ENCODE data around the gene PPP2R3A.
"Not testable (repeated sequence)": the region's sequence is repeated elsewhere in the genome, so short reads cannot be mapped to it uniquely, and the experiment has no call there.

The PPP2R3A gene

DNA sequence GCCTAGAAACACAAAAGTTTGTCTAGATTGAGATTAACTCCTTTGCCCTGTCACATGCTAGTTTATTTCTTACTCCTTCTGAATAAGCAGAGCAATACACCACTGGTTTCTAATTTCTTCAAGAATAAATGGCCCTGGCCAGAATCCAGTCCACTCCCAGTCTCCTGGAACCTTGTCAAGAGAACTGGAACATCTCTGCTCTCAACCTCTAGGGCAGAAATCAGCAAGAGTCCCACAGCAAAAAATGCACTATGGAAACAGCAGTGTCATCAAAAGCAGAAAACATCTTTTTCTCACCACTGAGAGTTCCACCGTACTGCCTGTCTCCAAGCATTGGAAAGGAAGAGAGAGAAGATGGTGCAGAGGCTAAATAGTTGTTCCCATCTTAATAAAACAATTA lies 35.9 kb upstream of the PPP2R3A start:
- TF ChIP-seq TAF1 (IDR thresholded peaks at IDR 0.05; ENCODE audit: borderline replicate concordance, low read depth, low read length): no peak
- no peak for TF ChIP-seq POLR2A (IDR thresholded peaks at IDR 0.05; ENCODE audit: low read depth, low read length)
- no peak for TF ChIP-seq POLR2AphosphoS5 (IDR thresholded peaks at IDR 0.05; ENCODE audit: low read depth, low read length)
- FAIRE-seq (no peak), DNase-seq (ENCODE audit: insufficient read length) (no peak)

DNA sequence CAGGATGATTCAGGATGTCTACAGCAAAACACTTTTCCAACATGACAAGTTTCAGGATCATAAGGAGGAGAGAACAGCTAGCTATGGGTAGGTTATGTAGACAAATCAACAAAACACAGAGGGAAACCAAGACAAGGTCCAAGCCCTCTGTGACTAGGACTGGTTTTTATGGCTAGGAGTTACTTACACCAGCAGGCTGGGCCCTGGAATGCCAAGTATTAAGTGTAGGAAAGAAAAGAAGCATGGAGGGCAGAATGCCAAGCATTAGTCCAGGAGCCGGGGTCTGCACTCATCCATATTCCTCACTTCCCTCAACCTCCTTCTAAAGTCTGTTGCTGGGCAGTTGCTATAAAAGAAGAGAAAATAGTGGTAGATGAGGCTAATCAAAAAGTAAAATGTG lies 35.3 kb upstream of the PPP2R3A start:
- FAIRE-seq (no peak), DNase-seq (ENCODE audit: insufficient read length) (no peak)
- TF ChIP-seq TAF1 (IDR thresholded peaks at IDR 0.05; ENCODE audit: borderline replicate concordance, low read depth, low read length) (no peak), POLR2A (IDR thresholded peaks at IDR 0.05; ENCODE audit: low read depth, low read length) (no peak)

DNA sequence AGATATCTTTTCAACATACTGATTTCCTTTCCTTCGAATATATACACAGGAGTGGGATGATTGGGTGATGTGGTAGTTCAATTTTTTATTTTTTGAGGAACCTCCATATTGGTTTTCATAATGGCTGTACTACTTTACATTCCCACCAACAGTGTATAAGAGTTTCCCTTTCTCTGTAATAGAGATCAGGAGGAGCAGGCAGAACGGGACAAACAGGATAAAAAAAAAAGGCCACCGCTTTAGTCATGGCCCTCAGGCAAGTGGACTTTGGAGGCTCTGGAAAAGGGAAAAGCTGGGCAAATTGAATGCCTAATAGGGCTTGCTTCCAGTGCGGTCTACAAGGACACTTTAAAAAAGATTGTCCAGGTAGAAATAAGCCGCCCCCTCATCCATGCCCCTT lies 30.4 kb upstream of the PPP2R3A start:
- not testable (repeated sequence) for FAIRE-seq; DNase-seq (ENCODE audit: insufficient read length)

DNA sequence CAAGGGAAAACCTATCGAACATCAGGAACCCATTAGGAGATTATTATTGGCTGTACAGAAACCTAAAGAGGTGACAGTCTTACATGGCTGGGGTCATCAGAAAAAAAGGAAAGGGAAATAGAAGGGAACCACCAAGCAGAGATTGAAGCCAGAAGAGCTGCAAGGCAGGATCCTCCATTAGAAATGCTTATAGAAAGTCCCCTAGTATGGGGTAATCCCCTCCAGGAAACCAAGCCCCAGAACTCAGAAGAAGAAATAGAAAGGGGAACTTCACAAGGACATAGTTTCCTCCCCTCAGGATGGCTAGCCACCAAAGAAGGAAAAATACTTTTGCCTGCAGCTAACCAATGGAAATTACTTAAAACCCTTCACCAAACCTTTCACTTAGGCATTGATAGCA lies 27.8 kb upstream of the PPP2R3A start:
- not testable (repeated sequence) for FAIRE-seq; DNase-seq (ENCODE audit: insufficient read length)

DNA sequence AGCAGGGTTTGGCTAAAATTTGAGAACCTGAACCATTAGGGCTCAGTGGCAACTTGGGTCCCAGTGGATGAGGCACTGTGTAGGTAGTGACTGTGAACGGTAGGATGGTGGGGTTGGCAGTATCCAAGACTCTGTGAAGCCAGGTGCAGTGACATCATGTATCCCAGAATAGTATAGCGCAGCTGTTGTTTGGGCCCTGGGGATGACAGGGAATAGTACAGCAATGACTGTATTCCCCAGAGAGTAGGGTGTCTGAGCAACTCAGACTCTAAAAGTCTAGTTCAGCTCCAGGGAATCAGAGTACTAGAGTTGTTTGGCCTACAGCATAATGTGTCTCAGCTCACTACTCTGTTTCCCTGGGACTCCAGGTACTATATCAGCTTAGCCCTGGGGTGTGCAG lies 20.7 kb upstream of the PPP2R3A start:
- FAIRE-seq: no peak

DNA sequence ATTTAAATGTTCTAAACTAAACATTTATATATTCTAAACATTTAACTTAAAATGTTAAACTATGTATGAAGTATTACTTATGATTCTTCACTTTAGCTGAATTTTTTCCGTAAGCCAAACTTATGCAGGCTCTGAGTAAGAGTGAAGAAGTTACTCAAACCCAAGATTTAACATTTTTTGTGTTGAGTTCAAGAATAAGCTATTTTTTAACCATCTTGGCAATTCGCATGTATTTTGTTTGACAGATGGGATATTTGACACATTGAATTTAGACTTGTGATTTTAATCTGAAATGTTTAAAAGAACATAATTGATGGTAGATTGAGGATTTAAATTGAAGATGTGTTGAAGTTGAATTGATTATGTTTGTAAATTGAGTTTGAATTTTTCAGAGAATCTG lies 14.6 kb upstream of the PPP2R3A start:
- FAIRE-seq: no peak
- no peak for TF ChIP-seq POLR2AphosphoS5 (IDR thresholded peaks at IDR 0.05; ENCODE audit: low read depth, low read length)
- TF ChIP-seq POLR2A (IDR thresholded peaks at IDR 0.05; ENCODE audit: low read depth, low read length): no peak
- no peak for TF ChIP-seq TAF1 (IDR thresholded peaks at IDR 0.05; ENCODE audit: borderline replicate concordance, low read depth, low read length)
- no peak for DNase-seq (ENCODE audit: insufficient read length)

More for the DNA sequence above, 20.7 kb upstream of the PPP2R3A start:
- no peak for TF ChIP-seq POLR2AphosphoS5 (IDR thresholded peaks at IDR 0.05; ENCODE audit: low read depth, low read length)
- no peak for DNase-seq (ENCODE audit: insufficient read length)

DNA sequence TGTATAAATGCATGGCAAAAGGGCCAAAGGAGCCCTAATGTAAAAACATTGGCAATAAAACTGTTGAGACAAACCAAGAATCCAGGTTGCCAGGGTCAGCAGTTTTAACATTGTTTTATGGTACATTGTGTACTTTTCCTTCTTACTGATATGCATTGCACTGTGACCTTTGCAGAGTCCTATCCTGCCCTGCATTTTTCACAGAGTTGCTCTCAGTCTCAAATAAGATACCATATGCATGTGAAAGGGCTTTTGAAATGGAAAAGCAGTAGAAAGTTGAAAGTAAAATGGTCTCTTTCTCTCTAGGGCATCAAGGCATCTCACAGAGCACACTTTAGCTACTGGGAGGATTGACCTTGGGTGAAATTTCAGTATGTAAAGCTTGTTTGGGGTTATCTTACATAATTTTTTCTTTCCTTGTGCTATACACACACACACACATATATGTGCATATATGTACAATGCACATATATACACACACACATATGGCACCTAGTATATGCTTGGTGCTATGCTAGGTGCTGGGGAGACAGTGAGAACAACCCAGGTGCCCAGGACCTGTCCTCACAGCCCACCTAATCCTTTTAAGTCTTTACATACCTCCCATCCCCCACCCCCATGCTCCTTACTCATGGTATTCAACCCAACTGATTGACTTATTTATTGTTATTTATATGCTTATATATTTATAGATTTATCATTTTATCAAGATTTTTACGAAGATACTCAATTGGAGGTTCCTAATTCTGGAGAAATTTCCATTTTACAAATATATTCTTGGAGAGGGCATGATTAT lies 1.2 kb upstream of the PPP2R3A start:
- no peak for FAIRE-seq
- no peak for DNase-seq (ENCODE audit: insufficient read length)
- TF ChIP-seq POLR2AphosphoS5 (IDR thresholded peaks at IDR 0.05; ENCODE audit: low read depth, low read length): no peak
- TF ChIP-seq POLR2A (IDR thresholded peaks at IDR 0.05; ENCODE audit: low read depth, low read length): no peak
- TF ChIP-seq TAF1 (IDR thresholded peaks at IDR 0.05; ENCODE audit: borderline replicate concordance, low read depth, low read length): no peak

DNA sequence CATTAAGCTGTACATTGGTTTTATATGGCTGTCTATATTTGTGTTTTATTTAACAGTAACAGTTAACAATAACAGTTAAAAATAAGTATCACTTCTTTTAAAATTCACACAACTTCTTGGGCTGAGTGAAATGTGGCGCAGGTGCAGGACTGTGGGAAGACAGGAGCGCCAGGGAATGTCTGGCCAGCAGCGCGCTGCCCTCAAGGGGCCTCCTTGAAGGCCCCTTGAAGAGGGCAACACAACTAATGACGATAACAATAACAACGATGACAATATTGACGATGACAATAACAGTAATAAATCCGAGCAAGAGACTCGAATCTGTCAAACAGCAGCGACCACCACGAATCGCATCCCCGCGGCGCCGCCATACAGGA lies 411 bp upstream of the PPP2R3A start:
- no peak for FAIRE-seq
- no peak for DNase-seq (ENCODE audit: insufficient read length)
- TF ChIP-seq TAF1 (IDR thresholded peaks at IDR 0.05; ENCODE audit: borderline replicate concordance, low read depth, low read length) (no peak), POLR2A (IDR thresholded peaks at IDR 0.05; ENCODE audit: low read depth, low read length) (no peak), POLR2AphosphoS5 (IDR thresholded peaks at IDR 0.05; ENCODE audit: low read depth, low read length) (no peak)

DNA sequence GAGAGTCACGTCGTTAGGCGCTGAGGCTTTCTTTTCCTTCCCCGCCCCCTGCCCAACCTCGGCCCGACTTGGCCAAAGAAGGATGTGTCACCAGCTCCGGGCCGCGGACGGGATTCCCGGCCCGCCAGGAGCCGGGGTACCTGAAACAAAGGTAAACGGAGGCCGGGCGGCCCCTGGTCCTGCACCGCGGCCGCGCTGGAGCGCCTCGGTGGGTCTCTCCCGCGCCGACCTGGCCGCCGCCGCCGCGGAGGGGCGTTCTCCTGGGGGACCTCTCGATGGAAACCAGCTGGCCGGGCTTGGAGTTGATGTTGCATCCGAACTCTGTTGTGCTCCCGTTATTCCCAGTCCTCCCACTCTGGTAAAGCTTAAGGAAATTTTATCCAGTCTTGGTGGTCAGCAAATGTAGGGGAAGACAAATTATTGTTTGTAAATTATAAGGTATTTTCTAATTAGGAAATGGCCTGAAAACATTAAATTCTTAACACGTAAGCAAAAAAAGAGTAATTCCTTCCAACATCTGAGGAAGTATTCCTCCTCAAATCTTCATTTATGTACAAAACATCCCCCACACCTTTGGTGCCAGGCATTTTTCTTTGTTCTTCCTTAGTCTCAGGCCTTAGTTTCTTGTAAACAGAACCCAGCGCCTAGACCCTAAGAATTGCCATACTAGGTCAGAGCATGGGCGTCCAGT lies 888 bp downstream of the PPP2R3A start:
- DNase-seq (ENCODE audit: insufficient read length): peak; percentile 22
- TF ChIP-seq TAF1 (IDR thresholded peaks at IDR 0.05; ENCODE audit: borderline replicate concordance, low read depth, low read length): no peak
- no peak for TF ChIP-seq POLR2AphosphoS5 (IDR thresholded peaks at IDR 0.05; ENCODE audit: low read depth, low read length)
- TF ChIP-seq POLR2A (IDR thresholded peaks at IDR 0.05; ENCODE audit: low read depth, low read length): no peak
- FAIRE-seq: no peak

DNA sequence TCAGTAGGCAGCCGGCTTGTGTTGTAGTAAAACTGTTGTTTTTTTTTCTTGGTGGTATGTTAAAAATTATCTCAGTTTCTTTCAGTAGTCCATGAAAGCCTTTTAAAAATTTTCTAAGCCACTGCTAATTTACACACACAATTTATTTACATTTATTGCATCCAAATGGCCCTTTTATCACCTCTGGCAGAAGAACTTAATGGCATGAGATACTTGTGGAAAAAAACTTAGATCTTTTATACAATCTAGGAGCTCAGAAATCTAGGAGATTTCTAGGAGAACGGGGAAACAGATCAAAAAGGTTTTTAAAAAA lies 1.4 kb downstream of the PPP2R3A start:
- TF ChIP-seq POLR2AphosphoS5 (IDR thresholded peaks at IDR 0.05; ENCODE audit: low read depth, low read length) (no peak), TAF1 (IDR thresholded peaks at IDR 0.05; ENCODE audit: borderline replicate concordance, low read depth, low read length) (no peak), POLR2A (IDR thresholded peaks at IDR 0.05; ENCODE audit: low read depth, low read length) (no peak)
- FAIRE-seq (no peak), DNase-seq (ENCODE audit: insufficient read length) (no peak)

DNA sequence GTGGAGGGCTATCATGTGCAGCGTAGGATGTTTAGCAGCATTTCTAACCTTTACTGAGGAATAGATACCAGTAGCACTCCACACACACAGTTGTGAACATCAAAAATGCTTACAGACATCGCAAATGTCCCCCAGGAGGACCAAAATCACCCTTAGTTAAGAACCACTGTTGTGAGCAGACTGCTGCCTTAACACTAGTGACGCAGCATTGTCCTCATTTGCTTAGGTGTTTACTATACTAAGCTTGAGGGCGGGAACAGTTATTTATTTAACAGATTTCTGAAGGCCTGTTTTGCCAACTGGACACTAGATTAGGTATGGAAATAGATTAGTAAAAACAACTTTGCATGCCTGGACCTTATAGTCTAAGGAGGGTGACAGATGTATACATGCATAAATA lies 2.3 kb downstream of the PPP2R3A start:
- no peak for TF ChIP-seq POLR2AphosphoS5 (IDR thresholded peaks at IDR 0.05; ENCODE audit: low read depth, low read length)
- TF ChIP-seq POLR2A (IDR thresholded peaks at IDR 0.05; ENCODE audit: low read depth, low read length): no peak
- TF ChIP-seq TAF1 (IDR thresholded peaks at IDR 0.05; ENCODE audit: borderline replicate concordance, low read depth, low read length): no peak
- DNase-seq (ENCODE audit: insufficient read length) (no peak), FAIRE-seq (no peak)

DNA sequence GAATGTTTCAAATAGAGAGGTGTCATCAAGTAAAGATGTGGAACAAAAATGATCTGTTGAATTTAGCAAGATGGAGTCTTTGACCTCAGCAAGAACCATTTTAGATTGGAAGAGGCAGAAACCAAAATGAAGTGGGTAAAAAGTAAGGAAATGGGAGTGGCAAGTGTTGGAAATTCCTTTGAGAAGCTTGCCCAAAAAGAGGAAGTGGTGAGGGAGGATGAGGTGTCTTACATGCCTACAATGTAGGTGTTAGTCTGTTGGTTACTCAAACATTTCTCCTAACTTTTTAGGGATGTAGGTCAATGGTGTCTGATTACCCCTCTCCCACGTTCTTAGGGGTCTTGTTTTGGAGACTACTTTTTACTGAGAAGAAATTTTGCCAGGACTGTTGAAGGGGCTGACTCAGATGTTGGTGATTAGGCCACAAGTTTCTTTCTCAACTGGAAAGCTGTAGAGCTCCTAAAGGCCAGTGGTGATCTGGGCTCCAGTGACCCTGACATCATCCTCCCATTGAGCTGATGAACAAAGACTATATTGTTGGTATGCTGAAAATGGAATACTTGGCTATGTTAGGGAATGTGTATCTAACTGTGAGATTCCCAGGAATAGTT lies 5.1 kb downstream of the PPP2R3A start:
- FAIRE-seq (no peak), DNase-seq (ENCODE audit: insufficient read length) (no peak)
- TF ChIP-seq POLR2A (IDR thresholded peaks at IDR 0.05; ENCODE audit: low read depth, low read length) (no peak), POLR2AphosphoS5 (IDR thresholded peaks at IDR 0.05; ENCODE audit: low read depth, low read length) (no peak), TAF1 (IDR thresholded peaks at IDR 0.05; ENCODE audit: borderline replicate concordance, low read depth, low read length) (no peak)

Data from GM12892 (cell line).